SU-DHL-6 (cell line): Measurements from ENCODE around the gene IRF1.

ENCODE experiments used
- H2AFZ ChIP-seq: fragments of 200-600 bp; sonication (generic); 2 replicates; pipeline ENCODE4 v1.6.1; 2014; ENCODE audit warnings: low read depth, mild to moderate bottlenecking, moderate library complexity, mixed read lengths, antibody characterized with exemption, low read length; ENCODE audit not compliant: severe bottlenecking
- H3F3A ChIP-seq: fragments of 200-600 bp; shearing (Covaris generic); 2 replicates; pipeline ENCODE4 v1.6.0; 2016; ENCODE audit warnings: antibody characterized with exemption, mild to moderate bottlenecking; ENCODE audit not compliant: insufficient read depth
- H3K27ac ChIP-seq: fragments of 200-600 bp; sonication (generic); 2 replicates; pipeline ENCODE4 v1.5.1; 2016; ENCODE audit warnings: low read depth, mild to moderate bottlenecking, low read length, moderate library complexity, mixed read lengths
- H3K27me3 ChIP-seq: fragments of 200-600 bp; sonication (generic), shearing (Covaris generic); 2 replicates; pipeline ENCODE4 v1.6.0; 2014; ENCODE audit warnings: mild to moderate bottlenecking, low read length
- H3K36me3 ChIP-seq: fragments of 200-600 bp; sonication (generic); 2 replicates; pipeline ENCODE4 v1.6.1; 2014; ENCODE audit warnings: mild to moderate bottlenecking, low read length, mixed read lengths
- H3K4me2 ChIP-seq: fragments of 300-600, 200-600 bp; shearing (Covaris generic), sonication (generic); 2 replicates; pipeline ENCODE4 v1.6.0; 2014; ENCODE audit warnings: low read length, low read depth, mild to moderate bottlenecking; ENCODE audit not compliant: poor library complexity, severe bottlenecking
- H3K4me3 ChIP-seq: fragments of 200-600 bp; sonication (generic); 2 replicates; pipeline ENCODE4 v1.5.1; 2014; ENCODE audit warnings: antibody characterized with exemption, low read length, mild to moderate bottlenecking, mixed read lengths; ENCODE audit not compliant: insufficient read depth, poor library complexity, severe bottlenecking
- H3K79me2 ChIP-seq: fragments of 200-600 bp; sonication (generic); 2 replicates; pipeline ENCODE4 v1.6.1; 2014; ENCODE audit warnings: mild to moderate bottlenecking, low read length, moderate library complexity; ENCODE audit not compliant: insufficient read depth
- H3K9ac ChIP-seq: fragments of 200-600 bp; sonication (generic); 2 replicates; pipeline ENCODE4 v1.7.0; 2014; ENCODE audit warnings: mild to moderate bottlenecking, low read length
- H3K9me2 ChIP-seq: fragments of 200-600 bp; sonication (generic); replicated peaks from 2 replicates; pipeline ENCODE4 v1.6.1; 2014; ENCODE audit warnings: low read length; ENCODE audit not compliant: insufficient read depth
- H3K9me3 ChIP-seq: fragments of 200-600 bp; sonication (generic); 2 replicates; pipeline ENCODE4 v1.6.1; 2014; ENCODE audit warnings: low read length, mixed read lengths; ENCODE audit not compliant: insufficient read depth
- H4K20me1 ChIP-seq: fragments of 200-600 bp; sonication (generic); 2 replicates; pipeline ENCODE4 v1.6.1; 2014; ENCODE audit warnings: low read depth, mild to moderate bottlenecking, antibody characterized with exemption, low read length, moderate library complexity, mixed read lengths
- CTCF ChIP-seq: fragments of 200-600 bp; sonication (generic); IDR thresholded peaks from one replicate; pipeline ENCODE4 v1.5.1; 2017; ENCODE audit warnings: antibody characterized with exemption, mild to moderate bottlenecking, low read length, moderate library complexity; ENCODE audit not compliant: insufficient read depth, poor library complexity, severe bottlenecking
- EZH2phosphoT487 ChIP-seq: fragments of 200-600 bp; sonication (generic), shearing (Covaris generic); conservative IDR thresholded peaks from 2 replicates; pipeline ENCODE4 v1.6.1; 2018; ENCODE audit warnings: mild to moderate bottlenecking, antibody characterized with exemption, low read length, moderate library complexity, mixed read lengths

Gene IRF1

GRCh38 chr5:132495667-132496190 is 5.2 kb upstream of the IRF1 start:
- H3K9me2 ChIP-seq = no peaks in the 10 kb centered on the region
- H3K4me3 ChIP-seq = peak overlapping the region; percentile 60
- no peaks in the 10 kb centered on the region for H3K36me3 ChIP-seq
- no peak for TF ChIP-seq CTCF
- peak overlapping the region; percentile 87 for H3K4me2 ChIP-seq
- H2AFZ ChIP-seq = peak overlapping the region; percentile 96
- no peaks in the 10 kb centered on the region for H3K9me3 ChIP-seq
- peak overlapping the region; percentile 27; the same call in 1 of the 2 replicates for H3K27ac ChIP-seq
- H3K9ac ChIP-seq = peak overlapping the region; percentile 63
- no peaks in the 10 kb centered on the region for H4K20me1 ChIP-seq
- no peaks in the 10 kb centered on the region for H3K27me3 ChIP-seq
- no peaks in the 10 kb centered on the region for H3F3A ChIP-seq
- H3K79me2 ChIP-seq = no peaks in the 10 kb centered on the region

GRCh38 chr5:132493821-132494220 is 3.2 kb upstream of the IRF1 start:
- H3K9me3 ChIP-seq = no peaks in the 10 kb centered on the region
- no peak overlapping the region for H3K4me2 ChIP-seq
- H3K27ac ChIP-seq = no peak overlapping the region
- no peaks in the 10 kb centered on the region for H3K27me3 ChIP-seq
- H3K36me3 ChIP-seq = no peaks in the 10 kb centered on the region
- no peak overlapping the region for H3K4me3 ChIP-seq
- H4K20me1 ChIP-seq = no peaks in the 10 kb centered on the region
- peaks cover 8% of the 10 kb centered on the region for H3F3A ChIP-seq
- H3K9me2 ChIP-seq = no peaks in the 10 kb centered on the region
- TF ChIP-seq EZH2phosphoT487 = no peak
- no peak for TF ChIP-seq CTCF
- no peak overlapping the region for H2AFZ ChIP-seq
- H3K9ac ChIP-seq = no peak overlapping the region
- no peaks in the 10 kb centered on the region for H3K79me2 ChIP-seq

- Histone ChIP-seq H3K79me2 (peaks cover under 1% of the 10 kb centered on the region; the same call in 1 of the 2 replicates), H3K36me3 (no peaks in the 10 kb centered on the region)
- TF ChIP-seq CTCF (no peak), EZH2phosphoT487 (no peak)
Measured at GRCh38 chr5:132493241-132493640, 2.7 kb upstream of the IRF1 start.

More at GRCh38 chr5:132493241-132493640, 2.7 kb upstream of the IRF1 start:
- H3K9me3 ChIP-seq = no peaks in the 10 kb centered on the region
- H3K9me2 ChIP-seq = no peaks in the 10 kb centered on the region
- H3F3A ChIP-seq = peaks cover 9% of the 10 kb centered on the region
- no peak overlapping the region for H3K4me2 ChIP-seq
- H3K27me3 ChIP-seq = no peaks in the 10 kb centered on the region
- H3K4me3 ChIP-seq = no peak overlapping the region
- H4K20me1 ChIP-seq = no peaks in the 10 kb centered on the region
- H2AFZ ChIP-seq = no peak overlapping the region
- no peak overlapping the region for H3K27ac ChIP-seq
- no peak overlapping the region for H3K9ac ChIP-seq
